22Rv1 (cell line): ENCODE results near the gene NCLN.

Experiments used
- CTCF ChIP-seq: fragments of 450-650 bp; IDR thresholded peaks from 2 replicates; pipeline ENCODE4 v1.5.1; 2017; ENCODE audit warnings: mild to moderate bottlenecking
- ZFX ChIP-seq: fragments of 450-650 bp; IDR thresholded peaks from 2 replicates; pipeline ENCODE4 v1.6.1; 2017; ENCODE audit warnings: antibody characterized with exemption, borderline replicate concordance

DNA sequence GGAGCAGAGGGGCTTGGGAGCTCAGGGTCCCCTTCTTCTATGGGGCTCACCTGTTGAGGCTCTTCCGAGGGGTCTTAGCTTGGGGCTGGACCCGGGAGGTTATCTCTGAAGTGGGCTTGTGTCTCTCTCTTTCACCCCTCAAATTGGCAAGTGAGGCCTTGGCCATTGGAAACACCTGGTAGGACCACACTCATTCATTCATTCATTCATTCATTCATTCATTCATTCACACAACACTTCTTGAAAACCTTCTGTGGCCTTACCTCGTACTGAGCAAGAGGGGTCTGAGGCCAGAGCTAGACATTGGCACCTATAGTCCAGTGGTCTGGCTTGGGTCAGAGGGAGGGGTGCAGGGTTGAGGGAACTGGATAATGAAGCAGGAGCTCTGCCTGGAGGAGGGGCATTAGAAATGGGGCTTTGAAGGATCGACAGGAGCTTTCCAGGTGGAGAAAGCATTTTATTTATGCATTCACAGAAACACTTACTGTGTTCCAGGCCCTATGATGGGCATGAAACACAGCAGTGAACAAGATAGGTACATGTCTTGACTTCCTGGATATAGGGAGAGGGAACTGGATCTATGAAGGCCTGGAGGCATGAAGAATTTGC is 44.3 kb downstream of the NCLN start:
- TF ChIP-seq CTCF: no peak
- no peak for TF ChIP-seq ZFX
